ENCODE results near the gene LCN6. TPM values are rescaled to one million over a fixed set of nuclear protein-coding genes. Genes with fewer than 3 reads are reported as not detected.

LCN6 gene
- total RNA-seq, 4 donors from 2014 or later: 6.3 to 7.3 TPM; not detected in 2

GRCh38 chr9:136746621-136747020 is 1.7 kb downstream of the LCN6 start:
- no peak for TF ChIP-seq POLR2A (IDR thresholded peaks at IDR 0.05)
- no peak for TF ChIP-seq CTCF (IDR thresholded peaks at IDR 0.05)
- 83 to 87% methylated on average over 10 to 14 of the region's 18 CpGs for WGBS, 2 donors
- intact Hi-C loops (cut with DNase I; ENCODE audit: low total_unique reads): no loop called here
- no peak overlapping the region for H3K4me3 ChIP-seq (ENCODE audit: low read depth, poor library complexity, severe bottlenecking)
- no peak for DNase-seq (ENCODE audit: low spot score in 2 of 2)

GRCh38 chr9:136746155-136746490 is 2.2 kb downstream of the LCN6 start:
- intact Hi-C loops (cut with DNase I; ENCODE audit: low total_unique reads): no loop called here
- no peak for TF ChIP-seq POLR2A (IDR thresholded peaks at IDR 0.05)
- TF ChIP-seq CTCF (IDR thresholded peaks at IDR 0.05): no peak
- WGBS, 2 donors: 56 to 58% methylated on average over 9 to 14 of the region's 22 CpGs
- DNase-seq (ENCODE audit: low spot score in 2 of 2): no peak
- H3K4me3 ChIP-seq (ENCODE audit: low read depth, poor library complexity, severe bottlenecking): no peak overlapping the region

GRCh38 chr9:136745389-136746154 is 2.8 kb downstream of the LCN6 start:
- 75% methylated on average over 14 to 16 of the region's 23 CpGs for WGBS, 2 donors
- intact Hi-C loops (cut with DNase I; ENCODE audit: low total_unique reads): no loop called here
- DNase-seq (ENCODE audit: low spot score in 2 of 2): no peak
- no peak overlapping the region for H3K4me3 ChIP-seq (ENCODE audit: low read depth, poor library complexity, severe bottlenecking)
- TF ChIP-seq POLR2A (IDR thresholded peaks at IDR 0.05): no peak
- no peak for TF ChIP-seq CTCF (IDR thresholded peaks at IDR 0.05)

- WGBS, 2 donors: 86 to 92% methylated on average over 8 to 16 of the region's 18 CpGs
- no peak for DNase-seq (ENCODE audit: low spot score in 2 of 2)
- no peak overlapping the region for H3K4me3 ChIP-seq (ENCODE audit: low read depth, poor library complexity, severe bottlenecking)
- TF ChIP-seq POLR2A (IDR thresholded peaks at IDR 0.05): no peak
- no peak for TF ChIP-seq CTCF (IDR thresholded peaks at IDR 0.05)
- intact Hi-C loops (cut with DNase I; ENCODE audit: low total_unique reads): no loop called here
Measured at GRCh38 chr9:136744773-136745172, 3.6 kb downstream of the LCN6 start.

- DNase-seq (ENCODE audit: low spot score in 2 of 2): no peak
- no peak for TF ChIP-seq POLR2A (IDR thresholded peaks at IDR 0.05)
- TF ChIP-seq CTCF (IDR thresholded peaks at IDR 0.05): no peak
- WGBS, 2 donors: 72 to 82% methylated on average over 15 to 16 of the region's 16 CpGs
- intact Hi-C loops (cut with DNase I; ENCODE audit: low total_unique reads): no loop called here
- no peak overlapping the region for H3K4me3 ChIP-seq (ENCODE audit: low read depth, poor library complexity, severe bottlenecking)
Measured at GRCh38 chr9:136743639-136744211, 4.6 kb downstream of the LCN6 start.
